Neural cell (in vitro differentiated cells): ENCODE results near the gene THAP7.

Source experiments
- CTCF ChIP-seq: fragments of 450-650 bp; IDR thresholded peaks from 2 replicates; pipeline ENCODE4 v1.5.1; 2014; ENCODE audit warnings: antibody characterized with exemption, mild to moderate bottlenecking, moderate library complexity; ENCODE audit not compliant: poor library complexity, severe bottlenecking
- EP300 ChIP-seq: fragments of 450-650 bp; conservative IDR thresholded peaks from 2 replicates; pipeline ENCODE4 v1.6.1; 2014; ENCODE audit warnings: antibody characterized with exemption, mild to moderate bottlenecking, moderate library complexity; ENCODE audit not compliant: poor library complexity, severe bottlenecking
- EZH2 ChIP-seq: fragments of 200-600, 300-800 bp; shearing (Covaris generic), sonication (generic); IDR thresholded peaks from 2 replicates; pipeline ENCODE4 v1.6.1; 2014; ENCODE audit warnings: antibody characterized with exemption, low read length, borderline replicate concordance, mild to moderate bottlenecking; ENCODE audit not compliant: insufficient read depth, poor library complexity, severe bottlenecking
- MXI1 ChIP-seq: fragments of 450-650 bp; conservative IDR thresholded peaks from 2 replicates; pipeline ENCODE4 v1.6.1; 2014; ENCODE audit warnings: antibody characterized with exemption, mild to moderate bottlenecking; ENCODE audit not compliant: poor library complexity, severe bottlenecking
- POLR2AphosphoS5 ChIP-seq: IDR thresholded peaks from 2 replicates; pipeline ENCODE4 v1.6.1; 2012
- RAD21 ChIP-seq: fragments of 450-650 bp; conservative IDR thresholded peaks from 2 replicates; pipeline ENCODE4 v1.6.1; 2014; ENCODE audit warnings: antibody characterized with exemption, mild to moderate bottlenecking, moderate library complexity
- REST ChIP-seq: IDR thresholded peaks from 2 replicates; pipeline ENCODE4 v1.6.1; 2012; ENCODE audit warnings: borderline replicate concordance
- SMC3 ChIP-seq: fragments of 450-650 bp; conservative IDR thresholded peaks from 2 replicates; pipeline ENCODE4 v1.6.1; 2014; ENCODE audit warnings: antibody characterized with exemption, mild to moderate bottlenecking, moderate library complexity; ENCODE audit not compliant: poor library complexity
- TAF1 ChIP-seq: IDR thresholded peaks from 2 replicates; pipeline ENCODE4 v1.6.1; 2012; ENCODE audit warnings: low read depth

GRCh38 chr22:20992056-20992442 is 9.9 kb downstream of the THAP7 start:
- TF ChIP-seq CTCF (no peak), REST (no peak), MXI1 (no peak), TAF1 (no peak), EZH2 (no peak), SMC3 (no peak), EP300 (no peak), POLR2AphosphoS5 (no peak), RAD21 (no peak)
